ENCODE measurements around the gene INAFM2. TPM values are rescaled to one million over a fixed set of nuclear protein-coding genes. Genes with fewer than 3 reads are reported as not detected.

Gene INAFM2
- total RNA-seq, 2 experiments from 2014 or later: 3.3 to 4.4 TPM

- POLR2A ChIA-PET: no interaction called here
- H3K79me2 ChIP-seq (ENCODE audit: insufficient read depth, low read depth, low read length): no peaks in the 10 kb centered on the region
- H3K9me3 ChIP-seq (ENCODE audit: low read length): no peaks in the 10 kb centered on the region
- BruUV-seq (replicated peaks): no TSS peak
- H3K4me2 ChIP-seq (ENCODE audit: low read length): no peak overlapping the region
- CTCF ChIA-PET (ENCODE audit: unreplicated experiment): interaction anchor here (0.8 kb wide), 1 partner anchor 233 kb away, joined by 3 read pairs; no protein-coding TSS in a partner anchor
- no peak overlapping the region for H3K27ac ChIP-seq (ENCODE audit: low read depth, low read length, poor library complexity, severe bottlenecking)
- intact Hi-C loops (cut with micrococcal nuclease; ENCODE audit: unreplicated experiment): no loop called here
- no peak for DNase-seq (ENCODE audit: low spot score)
- no peak overlapping the region for H2AFZ ChIP-seq (ENCODE audit: low read length)
- H3K4me1 ChIP-seq (ENCODE audit: insufficient read depth, low read length, poor library complexity, severe bottlenecking): peaks cover 13% of the 10 kb centered on the region
- no peaks in the 10 kb centered on the region for H4K20me1 ChIP-seq (ENCODE audit: insufficient read depth, low read length)
- no peak overlapping the region for H3K4me3 ChIP-seq (ENCODE audit: low read depth, low read length, poor library complexity, severe bottlenecking)
- H3K36me3 ChIP-seq (ENCODE audit: insufficient read depth, low read length): no peaks in the 10 kb centered on the region
- no peaks in the 10 kb centered on the region for H3K9me2 ChIP-seq (ENCODE audit: insufficient read depth, low read length)
- TF ChIP-seq CTCF (conservative IDR thresholded peaks at IDR 0.05; ENCODE audit: low read length) (no peak), EZH2phosphoT487 (IDR thresholded peaks at IDR 0.05; ENCODE audit: borderline replicate concordance, low read depth, low read length) (no peak)
These were observed 43.0 kb upstream of the INAFM2 start for GRCh38 chr15:40280260-40281056.

GRCh38 chr15:40281057-40281800 is 42.3 kb upstream of the INAFM2 start:
- H3K9me3 ChIP-seq (ENCODE audit: low read length): no peaks in the 10 kb centered on the region
- TF ChIP-seq CTCF (conservative IDR thresholded peaks at IDR 0.05; ENCODE audit: low read length) (no peak), EZH2phosphoT487 (IDR thresholded peaks at IDR 0.05; ENCODE audit: borderline replicate concordance, low read depth, low read length) (no peak)
- ChIA-PET POLR2A (no interaction called here), CTCF (ENCODE audit: unreplicated experiment) (no interaction called here)
- H3K36me3 ChIP-seq (ENCODE audit: insufficient read depth, low read length): no peaks in the 10 kb centered on the region
- BruUV-seq (replicated peaks): no TSS peak
- no peak overlapping the region for H3K4me2 ChIP-seq (ENCODE audit: low read length)
- H4K20me1 ChIP-seq (ENCODE audit: insufficient read depth, low read length): no peaks in the 10 kb centered on the region
- H3K9me2 ChIP-seq (ENCODE audit: insufficient read depth, low read length): no peaks in the 10 kb centered on the region
- no peak overlapping the region for H3K4me3 ChIP-seq (ENCODE audit: low read depth, low read length, poor library complexity, severe bottlenecking)
- H3K4me1 ChIP-seq (ENCODE audit: insufficient read depth, low read length, poor library complexity, severe bottlenecking): peaks cover 13% of the 10 kb centered on the region
- no peak overlapping the region for H3K27ac ChIP-seq (ENCODE audit: low read depth, low read length, poor library complexity, severe bottlenecking)
- H2AFZ ChIP-seq (ENCODE audit: low read length): no peak overlapping the region
- no peak for DNase-seq (ENCODE audit: low spot score)
- intact Hi-C loops (cut with micrococcal nuclease; ENCODE audit: unreplicated experiment): no loop called here
- H3K79me2 ChIP-seq (ENCODE audit: insufficient read depth, low read depth, low read length): no peaks in the 10 kb centered on the region

GRCh38 chr15:40281801-40282146 is 41.7 kb upstream of the INAFM2 start:
- intact Hi-C loops (cut with micrococcal nuclease; ENCODE audit: unreplicated experiment): no loop called here
- no peak overlapping the region for H3K4me2 ChIP-seq (ENCODE audit: low read length)
- POLR2A ChIA-PET: no interaction called here

More at GRCh38 chr15:40281801-40282146, 41.7 kb upstream of the INAFM2 start:
- no peaks in the 10 kb centered on the region for H3K36me3 ChIP-seq (ENCODE audit: insufficient read depth, low read length)
- H3K9me2 ChIP-seq (ENCODE audit: insufficient read depth, low read length): no peaks in the 10 kb centered on the region
- no peak for TF ChIP-seq EZH2phosphoT487 (IDR thresholded peaks at IDR 0.05; ENCODE audit: borderline replicate concordance, low read depth, low read length)
- no peak for DNase-seq (ENCODE audit: low spot score)
- no TSS peak for BruUV-seq (replicated peaks)
- H3K4me3 ChIP-seq (ENCODE audit: low read depth, low read length, poor library complexity, severe bottlenecking): no peak overlapping the region
- CTCF ChIA-PET (ENCODE audit: unreplicated experiment): no interaction called here
- H3K9me3 ChIP-seq (ENCODE audit: low read length): no peaks in the 10 kb centered on the region
- no peak overlapping the region for H2AFZ ChIP-seq (ENCODE audit: low read length)
- no peak overlapping the region for H3K27ac ChIP-seq (ENCODE audit: low read depth, low read length, poor library complexity, severe bottlenecking)
- H3K79me2 ChIP-seq (ENCODE audit: insufficient read depth, low read depth, low read length): no peaks in the 10 kb centered on the region
- peaks cover 13% of the 10 kb centered on the region for H3K4me1 ChIP-seq (ENCODE audit: insufficient read depth, low read length, poor library complexity, severe bottlenecking)
- H4K20me1 ChIP-seq (ENCODE audit: insufficient read depth, low read length): no peaks in the 10 kb centered on the region

Measured in OCI-LY7 (cell line).